ENCODE results near the gene XRCC4. TPM values are rescaled to one million over a fixed set of nuclear protein-coding genes. Genes with fewer than 3 reads are reported as not detected.

XRCC4 gene
- total RNA-seq, 1 donor, result 5.0 TPM

DNA sequence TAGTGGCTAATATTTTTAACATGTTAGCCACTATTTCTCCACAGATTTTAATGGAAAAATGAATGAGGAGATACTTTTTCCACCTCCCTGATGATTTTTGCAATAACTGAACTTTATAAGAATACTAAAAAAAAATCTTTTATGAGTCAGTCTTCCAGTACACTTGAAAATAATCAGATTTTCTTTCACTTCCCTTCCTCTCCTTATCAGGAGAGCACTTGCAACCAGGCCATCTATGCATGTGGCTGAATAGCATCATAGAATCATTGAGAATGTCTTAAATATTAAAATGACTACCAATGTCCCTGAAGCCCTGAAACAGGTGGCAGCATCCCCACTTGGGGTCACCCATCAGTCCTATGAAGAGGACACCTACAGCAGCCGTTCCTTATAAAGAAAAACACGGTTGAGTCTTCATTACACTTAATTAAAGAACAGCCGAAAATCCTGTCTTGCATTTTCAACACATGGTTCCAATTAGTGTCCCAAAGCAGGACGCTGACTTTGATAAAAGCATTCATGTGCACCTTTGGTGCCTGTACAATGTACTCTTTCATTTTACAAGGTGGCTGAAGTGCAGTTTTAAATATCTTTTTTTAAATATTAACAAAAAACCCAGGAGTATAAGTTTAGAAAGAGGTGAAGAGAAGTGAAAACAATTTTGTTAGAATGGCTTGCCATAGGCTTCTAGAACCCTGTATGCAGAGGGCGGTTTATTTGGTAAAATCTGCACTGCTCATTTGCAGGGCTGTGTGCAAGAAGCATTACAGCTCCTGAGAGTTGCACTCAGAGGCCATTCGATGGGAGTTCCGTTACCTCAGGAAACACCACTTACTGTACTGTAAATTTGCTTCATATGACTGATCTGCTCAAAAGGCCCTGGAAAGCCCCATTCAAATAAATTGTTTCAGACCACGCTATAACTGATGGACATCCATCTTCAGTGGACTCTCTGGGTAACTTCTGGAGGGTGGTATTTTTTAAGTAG is 287.3 kb downstream of the XRCC4 start:
- Histone ChIP-seq H3K4me1 (ENCODE audit: insufficient read depth, low read length) (peaks cover 48% of the 10 kb centered on the region), H3K9me3 (ENCODE audit: low read depth, low read length) (peaks cover 6% of the 10 kb centered on the region), H3K27me3 (ENCODE audit: insufficient read depth, low read length) (no peaks in the 10 kb centered on the region), H3K4me3 (ENCODE audit: low read length) (no peak overlapping the region)

DNA sequence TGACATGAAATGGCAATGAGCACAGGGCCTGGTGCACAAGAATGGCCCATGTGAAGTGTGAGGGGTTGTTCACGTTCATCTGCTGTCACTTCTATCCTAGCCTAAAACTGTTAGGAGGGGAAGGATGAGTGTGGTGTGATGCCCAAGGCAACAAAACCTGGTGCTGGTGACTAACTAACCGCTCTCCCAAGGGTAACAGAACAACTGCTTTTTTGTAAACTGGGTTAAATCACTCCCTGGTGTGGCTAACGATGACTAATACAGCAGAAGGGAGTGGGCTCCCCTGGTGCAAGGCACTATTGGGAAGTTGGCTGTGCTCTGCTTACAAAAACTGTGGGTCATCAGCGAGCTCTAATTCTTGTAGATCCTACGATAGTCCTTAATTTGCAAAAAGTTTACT is 291.0 kb downstream of the XRCC4 start:
- peaks cover 56% of the 10 kb centered on the region for H3K4me1 ChIP-seq (ENCODE audit: insufficient read depth, low read length)
- no peaks in the 10 kb centered on the region for H3K27me3 ChIP-seq (ENCODE audit: insufficient read depth, low read length)
- no peak overlapping the region for H3K4me3 ChIP-seq (ENCODE audit: low read length)
- H3K9me3 ChIP-seq (ENCODE audit: low read depth, low read length), result no peaks in the 10 kb centered on the region

DNA sequence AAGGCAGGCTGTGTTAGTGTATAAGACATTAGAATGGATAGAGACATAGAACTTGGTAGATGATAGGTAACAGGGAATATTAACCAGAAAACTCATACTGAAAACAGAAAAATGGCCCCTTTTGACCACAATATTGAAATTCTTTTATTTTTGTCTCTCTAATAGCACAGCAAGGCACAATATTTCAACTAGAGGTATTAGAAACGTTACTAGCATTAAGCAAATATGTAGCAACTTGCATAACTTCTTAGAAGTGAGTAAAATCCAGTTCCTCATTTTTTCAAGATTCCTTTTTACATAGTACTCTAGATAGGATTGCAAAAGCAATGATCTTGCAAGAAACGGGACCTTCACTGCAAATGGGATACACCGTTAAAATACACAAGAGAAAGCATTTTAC is 291.5 kb downstream of the XRCC4 start:
- H3K27me3 ChIP-seq (ENCODE audit: insufficient read depth, low read length), result no peaks in the 10 kb centered on the region
- no peaks in the 10 kb centered on the region for H3K9me3 ChIP-seq (ENCODE audit: low read depth, low read length)
- no peak overlapping the region for H3K4me3 ChIP-seq (ENCODE audit: low read length)
- peaks cover 51% of the 10 kb centered on the region for H3K4me1 ChIP-seq (ENCODE audit: insufficient read depth, low read length)

DNA sequence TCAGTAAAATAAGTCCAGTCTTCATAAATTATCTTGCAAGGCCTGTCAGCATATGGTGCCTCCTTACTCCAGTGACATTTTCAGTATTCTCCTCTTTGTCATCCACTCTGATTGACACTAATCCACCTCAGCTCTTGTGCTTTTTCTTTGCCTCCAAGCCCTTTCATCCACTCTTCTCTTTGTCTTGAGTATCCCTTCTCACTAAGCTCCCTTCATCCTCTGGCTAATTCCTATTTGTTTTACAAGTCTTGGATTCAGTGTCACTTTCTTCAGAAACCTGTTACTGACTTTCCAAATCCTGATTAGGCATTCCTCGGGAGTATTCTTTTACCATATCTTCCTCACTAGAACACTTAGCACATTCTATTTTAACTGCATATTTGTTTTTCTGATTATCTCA is 293.6 kb downstream of the XRCC4 start:
- Histone ChIP-seq H3K4me3 (ENCODE audit: low read length) (no peak overlapping the region), H3K9me3 (ENCODE audit: low read depth, low read length) (no peaks in the 10 kb centered on the region), H3K27me3 (ENCODE audit: insufficient read depth, low read length) (no peaks in the 10 kb centered on the region), H3K4me1 (ENCODE audit: insufficient read depth, low read length) (peaks cover 48% of the 10 kb centered on the region)

DNA sequence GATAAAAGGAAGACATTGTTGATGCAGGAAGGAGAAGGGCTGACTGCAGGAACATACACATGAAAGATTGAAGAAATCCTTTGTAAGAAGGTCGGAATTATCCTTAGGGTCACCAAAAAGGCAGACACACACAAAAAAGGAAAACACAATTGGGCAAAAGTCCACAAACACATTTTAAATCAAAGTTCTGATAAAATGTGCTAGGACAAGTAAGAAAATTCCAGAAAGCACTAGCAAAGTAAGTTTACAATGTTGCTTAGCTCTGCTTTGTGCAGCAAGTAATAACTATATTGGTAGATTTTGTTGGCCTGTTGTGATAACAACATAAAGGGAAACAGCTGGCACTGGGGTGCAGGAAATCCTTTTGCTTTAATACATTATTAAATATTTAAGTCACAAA is 294.4 kb downstream of the XRCC4 start:
- Histone ChIP-seq H3K4me3 (ENCODE audit: low read length) (no peak overlapping the region), H3K4me1 (ENCODE audit: insufficient read depth, low read length) (peaks cover 51% of the 10 kb centered on the region)

DNA sequence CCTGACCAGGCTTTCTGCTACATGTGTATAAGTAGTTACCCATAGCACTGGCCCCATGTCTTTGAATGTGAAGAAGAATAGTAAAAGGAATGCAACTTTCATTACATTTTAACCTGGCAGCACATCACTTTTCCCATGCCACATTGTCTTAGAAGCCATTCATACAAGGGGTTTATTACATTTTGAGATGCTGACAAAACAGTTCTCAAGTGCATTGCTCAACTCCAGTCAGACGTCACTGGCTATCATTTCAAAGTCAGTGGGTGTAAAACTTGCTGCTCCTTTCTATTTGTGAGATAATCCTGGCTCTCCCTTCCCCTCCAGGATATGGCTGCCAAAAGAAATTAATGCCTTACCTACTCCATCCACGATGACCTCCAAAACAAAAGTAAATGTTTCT is 297.2 kb downstream of the XRCC4 start:
- Histone ChIP-seq H3K9me3 (ENCODE audit: low read depth, low read length) (no peaks in the 10 kb centered on the region), H3K4me1 (ENCODE audit: insufficient read depth, low read length) (peaks cover 51% of the 10 kb centered on the region), H3K27me3 (ENCODE audit: insufficient read depth, low read length) (no peaks in the 10 kb centered on the region), H3K4me3 (ENCODE audit: low read length) (no peak overlapping the region)

More for the DNA sequence above, 294.4 kb downstream of the XRCC4 start:
- no peaks in the 10 kb centered on the region for H3K9me3 ChIP-seq (ENCODE audit: low read depth, low read length)
- H3K27me3 ChIP-seq (ENCODE audit: insufficient read depth, low read length), result no peaks in the 10 kb centered on the region

DNA sequence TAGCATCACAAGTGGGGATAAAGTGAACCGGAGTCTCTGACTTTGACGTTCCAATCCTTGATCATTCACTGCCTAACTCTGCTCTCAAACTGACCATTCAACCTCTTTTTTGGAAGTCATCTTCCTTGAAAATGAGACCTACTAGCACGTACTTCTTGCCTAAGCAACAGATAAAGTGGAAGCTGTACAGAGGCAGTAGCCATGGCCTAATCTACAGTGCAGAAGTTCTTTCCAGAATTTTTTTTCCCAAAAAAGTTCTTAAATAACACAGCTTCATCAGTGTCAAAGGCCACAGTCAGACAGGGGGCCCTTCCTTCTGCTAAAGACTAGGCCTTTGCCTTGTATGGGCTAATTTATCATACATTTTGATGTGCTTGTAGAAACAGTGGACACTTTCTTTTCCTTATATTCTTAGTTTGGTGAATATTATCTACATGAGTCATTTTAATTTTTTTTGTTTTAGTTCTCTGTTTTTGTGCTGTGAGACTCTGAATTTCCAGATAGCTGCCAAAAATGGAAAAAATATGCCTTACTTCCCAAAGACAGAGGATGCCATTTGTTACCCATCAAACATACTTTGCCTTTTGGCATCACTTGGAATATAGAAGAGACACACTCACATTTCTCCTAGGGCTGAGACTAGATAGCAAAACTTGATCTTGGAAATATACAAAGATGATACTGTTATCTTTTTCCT is 297.9 kb downstream of the XRCC4 start:
- H3K9me3 ChIP-seq (ENCODE audit: low read depth, low read length), result no peaks in the 10 kb centered on the region
- H3K27me3 ChIP-seq (ENCODE audit: insufficient read depth, low read length), result no peaks in the 10 kb centered on the region
- peaks cover 50% of the 10 kb centered on the region for H3K4me1 ChIP-seq (ENCODE audit: insufficient read depth, low read length)
- no peak overlapping the region for H3K4me3 ChIP-seq (ENCODE audit: low read length)

DNA sequence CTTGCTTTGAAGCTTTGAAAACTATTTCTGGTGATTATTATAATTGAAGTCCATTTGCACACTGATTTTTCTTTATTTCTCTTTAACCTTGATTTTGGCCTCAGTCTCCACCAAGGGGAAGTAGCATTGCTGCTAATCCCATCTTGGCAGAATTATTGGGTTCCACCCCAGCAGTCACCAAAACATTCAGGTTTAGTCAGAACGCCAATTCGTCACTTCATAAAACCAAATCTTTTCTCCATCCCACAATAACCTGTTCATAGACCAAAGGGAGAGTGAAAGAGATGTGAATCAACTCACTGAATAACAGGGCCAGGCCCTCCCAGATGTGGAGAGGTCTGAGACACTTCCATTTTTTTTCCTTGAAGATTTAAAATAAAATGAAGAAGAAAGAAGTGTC is 299.1 kb downstream of the XRCC4 start:
- no peak overlapping the region for H3K4me3 ChIP-seq (ENCODE audit: low read length)
- peaks cover 42% of the 10 kb centered on the region for H3K4me1 ChIP-seq (ENCODE audit: insufficient read depth, low read length)
- H3K9me3 ChIP-seq (ENCODE audit: low read depth, low read length), result no peaks in the 10 kb centered on the region
- H3K27me3 ChIP-seq (ENCODE audit: insufficient read depth, low read length), result no peaks in the 10 kb centered on the region

DNA sequence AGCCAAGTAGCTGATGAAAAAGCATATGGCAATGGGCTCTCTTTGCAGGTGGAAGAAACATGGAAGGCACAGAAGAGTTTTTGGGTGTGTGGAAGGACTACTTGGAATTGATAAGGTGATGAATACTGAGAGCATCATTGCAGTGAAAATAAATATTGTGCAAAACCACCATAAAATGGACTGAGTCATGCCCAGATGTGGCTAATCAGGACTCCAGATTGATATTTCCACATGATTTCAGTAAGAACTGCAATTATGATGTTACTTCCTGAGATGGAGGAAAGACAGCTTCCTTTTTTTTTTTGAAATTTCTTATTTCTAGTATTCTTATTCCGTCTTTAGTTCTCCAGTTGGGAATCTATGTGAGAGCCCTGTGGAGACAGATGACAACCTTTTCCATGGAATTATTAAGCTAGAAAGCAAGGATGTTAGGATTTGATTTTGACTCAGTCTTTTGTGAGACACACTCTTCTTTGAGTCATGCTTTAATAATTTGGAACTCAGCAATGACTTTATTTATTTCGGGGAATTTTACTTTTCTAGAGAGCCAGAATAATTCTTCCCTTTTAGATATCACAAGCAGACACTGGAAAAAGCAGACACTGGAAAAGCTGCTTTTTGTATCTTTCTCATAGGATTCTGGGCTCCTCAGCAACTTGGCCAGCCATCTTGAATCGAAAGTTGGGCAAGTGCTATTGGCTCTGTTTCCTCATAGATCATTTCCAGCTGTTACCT is 300.0 kb downstream of the XRCC4 start:
- Histone ChIP-seq H3K27me3 (ENCODE audit: insufficient read depth, low read length) (no peaks in the 10 kb centered on the region), H3K9me3 (ENCODE audit: low read depth, low read length) (no peaks in the 10 kb centered on the region), H3K4me3 (ENCODE audit: low read length) (no peak overlapping the region), H3K4me1 (ENCODE audit: insufficient read depth, low read length) (peaks cover 42% of the 10 kb centered on the region)

DNA sequence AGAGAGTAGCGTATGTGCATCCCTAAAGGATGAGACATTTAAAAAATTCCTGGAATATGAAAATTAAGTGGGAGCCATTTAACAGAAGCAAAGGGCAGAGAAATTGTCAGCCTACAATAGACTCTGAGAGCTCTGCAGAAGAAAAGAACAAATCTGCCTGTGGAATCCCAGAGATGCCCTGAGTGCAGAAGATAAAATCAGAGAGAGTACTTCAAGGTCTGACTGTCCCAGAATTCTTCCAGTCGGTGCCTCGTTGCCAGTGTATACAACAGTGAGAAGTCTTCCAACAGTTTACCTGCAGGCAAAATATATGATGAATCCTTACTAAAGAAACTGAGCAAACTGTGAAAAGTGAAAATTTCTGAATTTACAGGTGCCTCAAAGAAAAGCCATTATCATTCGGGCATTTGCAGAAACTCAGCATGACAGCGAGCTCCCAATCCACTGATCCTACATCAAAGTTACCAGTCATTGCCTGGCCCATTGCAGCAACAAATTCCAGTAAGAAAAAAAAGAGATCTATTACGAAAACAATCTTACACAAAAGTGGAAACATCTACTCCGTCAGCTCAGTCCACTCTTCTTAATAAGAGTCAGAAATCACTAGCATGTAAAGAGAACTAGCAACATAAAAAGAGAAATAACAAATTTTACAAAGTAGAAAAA is 301.4 kb downstream of the XRCC4 start:
- Histone ChIP-seq H3K9me3 (ENCODE audit: low read depth, low read length) (no peaks in the 10 kb centered on the region), H3K4me1 (ENCODE audit: insufficient read depth, low read length) (peaks cover 42% of the 10 kb centered on the region), H3K27me3 (ENCODE audit: insufficient read depth, low read length) (no peaks in the 10 kb centered on the region), H3K4me3 (ENCODE audit: low read length) (no peak overlapping the region)

DNA sequence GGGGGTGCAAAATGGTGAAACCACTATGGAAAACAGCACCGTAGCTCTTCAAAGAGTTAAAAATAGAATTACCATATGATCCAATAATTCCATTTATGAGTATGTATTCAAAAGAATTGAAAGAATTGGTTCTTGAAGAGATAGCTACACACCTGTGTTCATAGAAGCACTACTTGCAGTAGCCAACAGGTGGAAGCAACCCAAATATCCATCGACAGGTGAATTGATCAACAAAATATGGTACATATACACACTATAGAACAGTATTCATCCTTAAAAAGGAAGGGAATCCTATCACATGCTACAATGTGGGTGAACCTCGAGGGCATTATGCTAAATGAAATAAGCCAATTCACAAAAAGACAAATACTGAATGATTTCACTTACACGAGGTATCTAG is 308.5 kb downstream of the XRCC4 start:
- Histone ChIP-seq H3K9me3 (ENCODE audit: low read depth, low read length) (no peaks in the 10 kb centered on the region), H3K27me3 (ENCODE audit: insufficient read depth, low read length) (no peaks in the 10 kb centered on the region), H3K4me3 (ENCODE audit: low read length) (no peak overlapping the region), H3K4me1 (ENCODE audit: insufficient read depth, low read length) (peaks cover 5% of the 10 kb centered on the region)

DNA sequence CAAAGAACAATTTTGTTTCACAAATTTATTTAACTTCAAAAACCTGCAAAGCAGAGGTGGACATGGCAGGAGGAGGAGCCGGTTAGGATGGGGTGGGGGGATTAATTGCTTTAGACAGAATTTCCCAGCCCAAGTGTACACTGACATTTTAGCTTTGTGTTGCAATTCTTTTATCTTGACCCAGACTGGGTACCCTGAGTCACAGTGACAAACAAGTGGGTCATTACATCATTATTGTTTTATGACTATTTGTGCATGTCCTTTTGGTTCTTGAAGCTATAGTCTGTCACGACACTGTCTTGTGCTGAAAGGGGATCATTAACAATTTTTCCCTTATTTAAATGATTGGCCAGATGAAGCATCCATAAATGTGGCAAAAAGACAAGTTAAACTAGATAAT is 309.7 kb downstream of the XRCC4 start:
- Histone ChIP-seq H3K4me1 (ENCODE audit: insufficient read depth, low read length) (peaks cover 5% of the 10 kb centered on the region), H3K27me3 (ENCODE audit: insufficient read depth, low read length) (no peaks in the 10 kb centered on the region), H3K4me3 (ENCODE audit: low read length) (no peak overlapping the region), H3K9me3 (ENCODE audit: low read depth, low read length) (no peaks in the 10 kb centered on the region)

DNA sequence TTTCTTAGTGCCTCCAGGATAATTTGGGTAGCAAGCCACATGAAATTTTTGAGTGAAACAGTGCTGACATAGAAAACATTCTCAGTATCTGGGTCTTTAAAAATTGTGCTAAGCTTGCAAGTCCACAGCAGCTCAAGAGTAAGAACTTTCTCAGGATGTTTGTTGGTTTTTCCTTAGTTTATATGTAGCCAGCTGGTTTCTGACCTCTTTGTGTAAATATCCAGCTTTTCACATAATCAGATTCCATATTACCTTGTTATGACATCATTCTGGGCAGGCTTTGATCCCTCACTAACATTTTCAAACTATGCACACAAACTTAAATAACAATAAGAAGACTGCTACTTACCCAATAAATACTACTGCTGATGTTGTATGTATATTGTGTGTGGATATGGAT is 311.3 kb downstream of the XRCC4 start:
- Histone ChIP-seq H3K27me3 (ENCODE audit: insufficient read depth, low read length) (no peaks in the 10 kb centered on the region), H3K4me1 (ENCODE audit: insufficient read depth, low read length) (peaks cover 5% of the 10 kb centered on the region), H3K4me3 (ENCODE audit: low read length) (no peak overlapping the region), H3K9me3 (ENCODE audit: low read depth, low read length) (no peaks in the 10 kb centered on the region)

DNA sequence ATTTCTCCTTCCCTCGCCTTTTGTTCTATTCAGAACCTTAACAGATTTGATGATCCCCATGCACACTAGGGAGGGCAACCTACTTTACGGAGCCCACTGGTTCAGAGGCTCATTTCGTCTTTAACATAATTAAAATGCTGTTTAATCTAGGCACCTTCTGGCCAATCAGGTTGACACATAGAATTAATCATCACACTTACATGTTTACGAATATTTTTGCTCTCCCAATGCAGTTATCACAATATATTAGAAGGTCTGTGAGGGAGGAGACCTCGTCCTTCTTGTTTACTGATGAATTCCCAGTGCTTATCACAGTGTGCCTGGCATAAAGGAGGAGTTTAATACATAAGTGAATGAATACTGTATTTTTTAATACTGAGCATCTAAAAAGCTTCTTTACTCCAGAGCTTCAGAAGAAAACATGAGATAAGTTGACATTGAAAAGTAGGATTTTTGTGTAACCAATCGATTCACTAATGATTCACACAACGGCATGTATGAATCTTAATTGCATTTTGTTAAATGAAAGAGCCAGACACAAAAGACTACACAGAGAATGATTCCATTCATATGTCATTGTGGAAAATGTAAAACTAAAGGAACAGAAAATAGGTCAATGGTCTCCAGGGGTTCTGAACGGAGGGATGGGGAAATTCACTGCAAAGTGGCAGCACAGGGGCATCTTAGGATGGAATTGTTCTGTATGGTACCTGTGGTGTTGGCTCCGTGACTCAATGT is 315.6 kb downstream of the XRCC4 start:
- H3K4me1 ChIP-seq (ENCODE audit: insufficient read depth, low read length), result no peaks in the 10 kb centered on the region
- H3K4me3 ChIP-seq (ENCODE audit: low read length), result no peak overlapping the region
- H3K27me3 ChIP-seq (ENCODE audit: insufficient read depth, low read length), result no peaks in the 10 kb centered on the region
- H3K9me3 ChIP-seq (ENCODE audit: low read depth, low read length), result no peaks in the 10 kb centered on the region

All from mononuclear cell (primary cell).